HFFc6 (cell line): Measurements from ENCODE around the gene PRMT5. TPM values are rescaled to one million over a fixed set of nuclear protein-coding genes. Genes with fewer than 3 reads are reported as not detected.
A peak's percentile ranks its signal among the peaks of the same experiment; 100 is the strongest.
"Not testable (repeated sequence)": the region's sequence is repeated elsewhere in the genome, so short reads cannot be mapped to it uniquely, and the experiment has no call there.

ENCODE experiments used
- DNase-seq: peaks from one replicate; pipeline ENCODE4 v3.0.0-alpha.2; 2018
- H3K27ac Mint-ChIP-seq: 2 replicates; pipeline ENCODE4 v1.8.0; 2020; ENCODE audit warnings: mild to moderate bottlenecking, mixed read lengths
- H3K27me3 Mint-ChIP-seq: 2 replicates; pipeline ENCODE4 v1.8.0; 2021; ENCODE audit warnings: mild to moderate bottlenecking, moderate library complexity, mixed read lengths; ENCODE audit not compliant: insufficient read depth
- H3K36me3 Mint-ChIP-seq: 2 replicates; pipeline ENCODE4 v1.8.0; 2021; ENCODE audit warnings: low read depth, mixed read lengths
- H3K4me1 Mint-ChIP-seq: 2 replicates; pipeline ENCODE4 v1.8.0; 2020; ENCODE audit warnings: low read depth, mixed read lengths
- H3K4me3 Mint-ChIP-seq: 2 replicates; pipeline ENCODE4 v1.8.0; 2020; ENCODE audit warnings: mild to moderate bottlenecking, moderate library complexity, mixed read lengths
- H3K9me3 Mint-ChIP-seq: 2 replicates; pipeline ENCODE4 v1.8.0; 2020; ENCODE audit warnings: mild to moderate bottlenecking, mixed read lengths
- total RNA-seq, 6 experiments: library from RNA; stranded (reverse); fragmentation: NEBNext Ultra II Directional; extraction: Animal tissue kit (Norgen Biotek cat#: 25700); gene quantifications; 2 replicates in 1 of 6; 3 replicates in 5 of 6; pipeline ENCODE4 v1.2.3, GENCODE V29; 2021
- TF ChIP-seq, protein P1 (sequence below): fragments of 200-600 bp; sonication (generic); IDR thresholded peaks from 2 replicates; pipeline ENCODE4 v1.5.0; 2021; ENCODE audit warnings: antibody characterized with exemption, mild to moderate bottlenecking

The PRMT5 gene
- total RNA-seq, 6 experiments from 2014 or later: 102 to 125 (median 110) TPM

DNA sequence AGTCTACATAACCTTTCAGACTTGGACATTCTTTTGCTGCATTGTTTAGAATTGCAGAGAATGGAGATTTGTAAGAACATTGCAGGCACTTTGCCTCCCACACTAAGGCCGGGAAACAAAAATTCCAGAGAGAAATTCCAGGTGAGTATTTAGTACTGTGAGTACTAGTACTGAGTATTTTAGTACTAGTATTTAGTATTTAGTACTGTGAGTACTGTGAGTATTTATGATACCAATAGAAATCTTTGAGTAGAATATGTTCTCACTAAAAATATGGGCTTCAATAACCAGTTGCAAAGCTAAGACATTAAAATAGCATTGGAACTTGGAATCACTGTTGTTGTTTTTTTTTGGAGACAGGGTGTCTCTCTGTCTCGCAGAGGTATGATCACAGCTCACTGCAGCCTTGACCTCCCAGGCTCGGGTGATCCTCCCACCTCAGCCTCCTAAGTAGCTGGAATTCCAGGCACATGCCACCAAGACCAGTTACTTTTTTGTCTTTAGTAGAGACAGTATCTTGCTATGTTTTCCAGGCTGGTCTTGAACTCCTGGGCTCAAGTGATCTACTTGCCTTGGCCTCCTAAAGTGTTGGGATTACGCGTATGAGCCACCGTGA lies 33.0 kb upstream of the PRMT5 start:
- no peak for DNase-seq

DNA sequence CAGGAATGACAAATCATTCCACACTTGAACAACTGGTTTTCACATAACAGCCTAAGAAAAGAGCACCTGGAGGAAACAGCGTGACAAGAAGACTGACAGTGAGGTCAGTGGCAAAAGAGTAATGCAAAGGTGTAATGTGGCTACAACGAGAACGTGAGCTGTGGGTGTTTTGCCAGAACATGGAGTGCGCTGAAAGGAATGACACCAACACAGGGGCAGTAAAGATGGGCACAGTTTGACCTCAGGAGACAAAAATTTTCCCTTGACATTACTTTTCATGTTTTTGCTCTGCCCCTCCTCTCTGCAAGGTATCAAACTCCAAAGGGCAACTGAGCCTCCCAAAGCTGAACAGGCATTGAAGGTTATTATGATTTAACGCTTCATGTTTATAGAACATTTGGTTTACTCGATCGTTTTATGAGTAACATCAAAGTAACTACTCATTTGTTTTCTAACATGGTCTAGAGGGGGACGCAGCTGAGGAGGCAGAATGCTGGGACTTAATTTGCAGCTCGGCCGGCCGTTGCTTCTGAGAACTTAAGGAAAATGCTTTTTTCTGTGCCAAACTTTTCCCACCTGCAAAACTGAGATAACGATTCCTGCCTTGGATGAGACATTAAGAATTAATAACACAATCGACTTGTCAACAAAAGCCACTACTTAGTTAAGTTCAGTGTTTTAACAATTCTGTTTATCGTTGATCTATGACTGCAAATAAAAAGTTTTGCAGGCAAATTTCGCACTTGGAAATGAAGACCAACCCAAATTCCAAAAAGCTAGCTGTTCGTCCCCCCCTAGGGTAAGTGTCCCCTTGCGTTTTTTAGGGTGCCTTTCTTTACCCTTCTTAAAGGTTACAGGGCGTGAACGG lies 26.8 kb upstream of the PRMT5 start:
- Mint-ChIP-seq H3K36me3 (peaks cover 10% of the 10 kb centered on the region; the same call in 1 of the 2 replicates), H3K27me3 (no peaks in the 10 kb centered on the region), H3K4me3 (peak overlapping the region; percentile 94), H3K27ac (peak overlapping the region; percentile 91), H3K9me3 (no peaks in the 10 kb centered on the region), H3K4me1 (peaks cover 17% of the 10 kb centered on the region)
- TF ChIP-seq, protein P1, sequence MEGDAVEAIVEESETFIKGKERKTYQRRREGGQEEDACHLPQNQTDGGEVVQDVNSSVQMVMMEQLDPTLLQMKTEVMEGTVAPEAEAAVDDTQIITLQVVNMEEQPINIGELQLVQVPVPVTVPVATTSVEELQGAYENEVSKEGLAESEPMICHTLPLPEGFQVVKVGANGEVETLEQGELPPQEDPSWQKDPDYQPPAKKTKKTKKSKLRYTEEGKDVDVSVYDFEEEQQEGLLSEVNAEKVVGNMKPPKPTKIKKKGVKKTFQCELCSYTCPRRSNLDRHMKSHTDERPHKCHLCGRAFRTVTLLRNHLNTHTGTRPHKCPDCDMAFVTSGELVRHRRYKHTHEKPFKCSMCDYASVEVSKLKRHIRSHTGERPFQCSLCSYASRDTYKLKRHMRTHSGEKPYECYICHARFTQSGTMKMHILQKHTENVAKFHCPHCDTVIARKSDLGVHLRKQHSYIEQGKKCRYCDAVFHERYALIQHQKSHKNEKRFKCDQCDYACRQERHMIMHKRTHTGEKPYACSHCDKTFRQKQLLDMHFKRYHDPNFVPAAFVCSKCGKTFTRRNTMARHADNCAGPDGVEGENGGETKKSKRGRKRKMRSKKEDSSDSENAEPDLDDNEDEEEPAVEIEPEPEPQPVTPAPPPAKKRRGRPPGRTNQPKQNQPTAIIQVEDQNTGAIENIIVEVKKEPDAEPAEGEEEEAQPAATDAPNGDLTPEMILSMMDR: no peak
- DNase-seq: no peak

More for the DNA sequence above, 33.0 kb upstream of the PRMT5 start:
- H3K36me3 Mint-ChIP-seq: no peaks in the 10 kb centered on the region
- no peaks in the 10 kb centered on the region for H3K9me3 Mint-ChIP-seq
- peaks cover 1% of the 10 kb centered on the region; the same call in 1 of the 2 replicates for H3K27me3 Mint-ChIP-seq
- H3K4me3 Mint-ChIP-seq: no peak overlapping the region
- TF ChIP-seq, protein P1: no peak
- H3K4me1 Mint-ChIP-seq: no peaks in the 10 kb centered on the region
- no peak overlapping the region for H3K27ac Mint-ChIP-seq

DNA sequence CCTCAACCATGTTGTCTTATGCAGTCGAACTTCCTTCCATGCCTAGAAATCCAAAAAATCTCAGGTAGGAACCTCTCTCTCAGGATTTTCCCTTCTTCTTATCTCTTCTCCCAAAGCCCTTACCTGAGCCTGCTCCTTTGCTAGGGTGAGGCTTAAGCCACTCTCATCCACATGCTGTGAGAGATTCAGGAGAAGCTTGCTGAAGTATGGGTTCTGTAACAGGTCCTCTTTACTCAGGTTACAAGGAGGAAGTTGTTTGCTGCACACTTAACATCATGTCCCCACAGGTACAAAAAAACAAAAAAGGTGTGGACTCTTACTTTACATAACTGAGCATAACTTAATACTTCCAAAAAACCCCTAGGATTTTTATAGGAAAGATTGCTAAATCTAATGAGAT lies 23.2 kb upstream of the PRMT5 start:
- TF ChIP-seq, protein P1: no peak
- peaks cover 17% of the 10 kb centered on the region for H3K4me1 Mint-ChIP-seq
- peaks cover 10% of the 10 kb centered on the region; the same call in 1 of the 2 replicates for H3K36me3 Mint-ChIP-seq
- H3K4me3 Mint-ChIP-seq: no peak overlapping the region
- H3K27me3 Mint-ChIP-seq: no peaks in the 10 kb centered on the region
- DNase-seq: no peak
- no peaks in the 10 kb centered on the region for H3K9me3 Mint-ChIP-seq
- no peak overlapping the region for H3K27ac Mint-ChIP-seq

DNA sequence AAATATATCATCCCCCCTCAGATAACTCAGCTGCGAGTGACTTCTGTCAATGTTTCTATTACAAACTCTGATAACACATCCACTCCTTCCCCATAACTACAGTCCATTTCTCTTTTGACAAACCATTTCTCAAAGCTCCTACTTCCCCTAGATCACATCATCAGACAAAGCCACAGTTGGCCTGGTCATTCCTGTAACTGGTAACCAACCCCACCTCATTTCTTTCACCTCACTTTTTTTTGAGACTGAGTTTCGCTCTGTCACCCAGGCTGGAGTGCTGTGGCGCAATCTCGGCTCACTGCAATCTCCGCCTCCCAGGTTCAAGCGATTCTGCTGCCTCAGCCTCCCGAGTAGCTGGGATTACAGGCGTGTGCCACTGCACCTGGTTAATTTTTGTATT lies 22.6 kb upstream of the PRMT5 start:
- not testable (repeated sequence) for DNase-seq, H3K9me3 Mint-ChIP-seq

DNA sequence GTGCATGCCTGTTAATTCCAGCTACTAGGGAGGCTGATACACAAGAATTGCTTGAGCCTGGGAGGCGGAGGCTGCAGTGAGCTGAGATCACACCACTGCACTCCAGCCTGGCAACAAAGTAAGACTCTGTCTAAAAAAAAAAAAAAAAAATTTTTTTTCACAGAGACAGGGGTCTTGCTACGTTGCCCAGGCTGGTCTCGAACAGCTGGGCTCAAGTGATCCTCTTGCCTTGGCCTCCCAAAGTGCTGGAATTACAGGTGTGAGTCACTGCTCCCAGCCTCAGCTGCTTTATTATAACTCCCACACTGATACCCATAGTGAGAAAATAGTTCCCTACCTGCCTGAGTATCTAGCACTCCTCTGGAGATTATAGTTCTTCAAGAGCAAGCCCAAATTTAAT lies 16.5 kb upstream of the PRMT5 start:
- Mint-ChIP-seq H3K27me3 (no peaks in the 10 kb centered on the region), H3K9me3 (no peaks in the 10 kb centered on the region), H3K27ac (no peak overlapping the region), H3K4me3 (no peak overlapping the region), H3K4me1 (peaks cover 4% of the 10 kb centered on the region; the same call in 1 of the 2 replicates), H3K36me3 (peaks cover 14% of the 10 kb centered on the region)
- TF ChIP-seq, protein P1: no peak
- DNase-seq: no peak

More for the DNA sequence above, 22.6 kb upstream of the PRMT5 start:
- peaks cover 17% of the 10 kb centered on the region for H3K4me1 Mint-ChIP-seq
- not testable (repeated sequence) for H3K27me3 Mint-ChIP-seq, H3K4me3 Mint-ChIP-seq, H3K27ac Mint-ChIP-seq
- peaks cover 14% of the 10 kb centered on the region for H3K36me3 Mint-ChIP-seq

DNA sequence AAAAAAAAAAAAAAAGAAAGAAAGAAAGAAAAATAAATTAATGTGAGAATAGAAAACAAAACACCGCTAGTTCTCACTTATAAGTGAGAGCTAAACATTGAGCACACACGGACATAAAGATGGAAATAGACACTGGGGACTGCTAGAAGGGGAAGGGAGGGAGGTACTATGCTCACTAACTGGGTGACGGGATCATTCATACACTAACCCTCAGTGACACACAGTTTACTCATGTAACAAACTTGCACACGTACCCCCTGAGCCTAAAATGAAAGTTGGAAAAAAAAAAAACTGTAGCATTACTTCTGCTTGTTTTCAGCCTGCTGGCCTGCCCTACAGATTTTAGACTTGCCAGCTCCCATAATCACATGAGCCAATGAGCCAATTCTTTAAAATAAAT lies 10.5 kb upstream of the PRMT5 start:
- Mint-ChIP-seq H3K27ac (peak overlapping the region; percentile 57), H3K27me3 (no peaks in the 10 kb centered on the region), H3K4me1 (peaks cover 17% of the 10 kb centered on the region), H3K4me3 (peak overlapping the region; percentile 34; the same call in 1 of the 2 replicates), H3K9me3 (no peaks in the 10 kb centered on the region), H3K36me3 (peaks cover 4% of the 10 kb centered on the region; the same call in 1 of the 2 replicates)
- peak; percentile 24 for DNase-seq
- TF ChIP-seq, protein P1: no peak
